ENCODE data around the gene XCR1. TPM values are rescaled to one million over a fixed set of nuclear protein-coding genes. Genes with fewer than 3 reads are reported as not detected.

XCR1 gene
- total and polyA plus RNA-seq, 2 of the 8 experiments (the other 6 are each of a cell fraction or from before 2014, with no cell fraction given) = 0.53 TPM; not detected in 1

DNA sequence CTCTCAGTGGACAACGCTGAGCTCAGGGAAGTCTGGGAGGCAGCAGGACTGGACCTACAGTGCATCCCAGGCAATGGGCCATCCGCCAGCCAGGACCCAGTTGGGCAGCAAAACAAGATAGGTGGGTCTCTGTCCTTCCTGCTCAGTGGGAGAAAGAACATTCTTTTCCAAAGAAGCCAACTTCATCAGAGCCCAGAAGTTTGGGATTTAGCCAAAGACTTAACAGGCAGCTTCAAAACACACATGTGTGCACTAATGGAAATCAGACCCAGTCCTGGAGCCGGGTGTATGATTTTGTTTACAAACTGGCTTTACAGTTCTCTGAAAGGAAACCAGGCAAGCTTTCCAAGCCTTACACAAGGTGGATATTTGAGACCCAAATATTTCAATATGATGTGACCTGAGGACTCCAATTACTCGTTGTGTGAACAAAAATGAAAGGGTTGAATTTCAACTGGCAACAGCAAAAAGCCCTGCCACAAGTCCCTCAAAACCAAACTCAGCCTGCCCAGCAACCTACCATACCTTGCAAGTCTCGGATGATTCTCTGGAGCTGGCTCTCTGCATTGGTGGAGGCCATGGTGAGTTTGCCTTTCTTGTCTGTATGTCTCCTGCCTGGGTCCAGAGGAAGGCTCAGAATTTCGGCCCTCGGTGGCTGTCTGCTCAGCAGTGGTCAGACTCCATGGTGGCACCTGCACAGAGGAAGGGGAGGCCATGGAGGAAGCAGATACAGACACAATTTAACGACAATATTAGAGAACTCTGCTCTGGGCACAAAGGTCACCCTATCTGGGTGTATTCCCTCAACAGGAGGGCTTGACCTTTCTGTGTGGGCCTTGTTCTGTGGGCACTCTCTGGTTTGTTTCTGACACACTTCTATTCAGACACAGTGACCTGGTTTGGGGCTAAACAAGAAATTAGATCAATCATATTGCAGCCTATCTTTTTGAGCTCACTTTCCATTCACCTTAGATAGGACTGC, 42.7 kb downstream of the XCR1 start:
- H4K5ac ChIP-seq (ENCODE audit: insufficient read length, low read depth, low read length) = no peak overlapping the region
- peaks cover 0 to 6% of the 10 kb centered on the region in 2 experiments for H4K20me1 ChIP-seq (replicated peaks in 1 of 2; ENCODE audit: control insufficient read depth in 1 of 2, insufficient read depth in 2 of 2, low read length in 2 of 2)
- H2BK20ac ChIP-seq (ENCODE audit: low read length) = no peak overlapping the region
- H4K8ac ChIP-seq (ENCODE audit: extremely low read depth, insufficient read depth, low read length) = no peak overlapping the region
- H3K27me3 ChIP-seq (replicated peaks in 1 of 4; ENCODE audit: control insufficient read depth in 3 of 4, extremely low read depth in 1 of 4, insufficient read depth in 3 of 4, low read length in 3 of 4) = no peaks in the 10 kb centered on the region
- no peak overlapping the region for H3K18ac ChIP-seq (ENCODE audit: extremely low read depth, low read length)
- no peak overlapping the region for H2AK5ac ChIP-seq (ENCODE audit: low read depth, low read length)
- no peak overlapping the region for H2BK15ac ChIP-seq (ENCODE audit: low read length)
- 89% methylated on average over 8 of the region's 8 CpGs; no CpG with 5 or more reads in 1 of the 2 experiments for WGBS, 2 experiments (ENCODE audit: extremely low coverage in 1 of 2, insufficient coverage in 1 of 2, insufficient read length in 1 of 2, insufficient replicate concordance in 2 of 2, low coverage in 1 of 2, low lambda C conversion rate in 2 of 2, missing lambda C conversion rate in 1 of 2)
- H3K79me1 ChIP-seq (ENCODE audit: low read depth, low read length) = peaks cover 8% of the 10 kb centered on the region
- no peak overlapping the region for H3K9ac ChIP-seq (replicated peaks in 1 of 4; ENCODE audit: extremely low read depth in 1 of 4, low read depth in 3 of 4, low read length in 3 of 4)
- no peak overlapping the region for H2BK12ac ChIP-seq (ENCODE audit: low read depth, low read length)
- peaks cover 9 to 43% (median 33%) of the 10 kb centered on the region in 4 experiments for H3K36me3 ChIP-seq (ENCODE audit: control insufficient read depth in 2 of 4, insufficient read depth in 4 of 4, low read length in 3 of 4)
- H3K27ac ChIP-seq (ENCODE audit: low read depth, low read length) = no peak overlapping the region
- H4K91ac ChIP-seq (replicated peaks; ENCODE audit: insufficient read length, low read length) = no peak overlapping the region
- no peak for DNase-seq (ENCODE audit: low read depth in 1 of 2, low spot score in 2 of 2)
- peaks cover 0 to 41% of the 10 kb centered on the region in 2 experiments; a peak in 2 of 4 replicates for H3K79me2 ChIP-seq (ENCODE audit: control insufficient read depth in 1 of 2, insufficient read depth in 2 of 2, low read length in 2 of 2)
- no peak overlapping the region for H2AFZ ChIP-seq (ENCODE audit: low read length)
- no peak overlapping the region for H3K4me2 ChIP-seq (ENCODE audit: insufficient read depth in 1 of 2, low read depth in 2 of 2, low read length in 2 of 2)
- no peak overlapping the region for H3K56ac ChIP-seq (replicated peaks; ENCODE audit: insufficient read length, low read depth, low read length)
- no peaks in the 10 kb centered on the region for H3K23me2 ChIP-seq (ENCODE audit: low read depth, low read length)
- H3K9me3 ChIP-seq (ENCODE audit: insufficient read depth in 2 of 2, low read depth in 1 of 2, low read length in 1 of 2) = no peaks in the 10 kb centered on the region
- CTCF ChIA-PET (ENCODE audit: partially characterized antibody) = interaction anchor here (0.6 to 1.7 kb wide), 6 partner anchors 10 to 128 kb away, joined by 3 to 4 read pairs (median 3); no protein-coding TSS in a partner anchor
- no peak overlapping the region for H3K14ac ChIP-seq (ENCODE audit: insufficient read length)
- no peak overlapping the region for H3K4ac ChIP-seq (replicated peaks; ENCODE audit: insufficient read length, low read depth, low read length)
- no peak overlapping the region for H3K4me3 ChIP-seq (ENCODE audit: extremely low read depth in 1 of 4, insufficient read depth in 2 of 4, low read depth in 3 of 4, low read length in 4 of 4)
- POLR2A ChIA-PET (ENCODE audit: partially characterized antibody) = interaction anchor here (1.4 kb wide), 1 partner anchor 18 kb away, joined by 4 read pairs; no protein-coding TSS in a partner anchor
- no peak for FAIRE-seq
- H3K23ac ChIP-seq (ENCODE audit: insufficient read length) = no peak overlapping the region
- peaks cover 0 to 4% (median 2%) of the 10 kb centered on the region in 4 experiments; a peak in 3 of 7 replicates for H3K4me1 ChIP-seq (replicated peaks in 1 of 4; ENCODE audit: control insufficient read depth in 3 of 4, insufficient read depth in 4 of 4, low read length in 3 of 4)
- H2BK5ac ChIP-seq (ENCODE audit: low read depth, low read length) = no peak overlapping the region
- no peak overlapping the region for H2BK120ac ChIP-seq (replicated peaks; ENCODE audit: low read depth, low read length)
- TF ChIP-seq JUND (IDR thresholded peaks at IDR 0.05; ENCODE audit: low read length) = no peak
- TF ChIP-seq BCL11A (IDR thresholded peaks at IDR 0.05; ENCODE audit: low read depth in 2 of 2, low read length in 2 of 2) = no peak
- no peak for TF ChIP-seq JUN (IDR thresholded peaks at IDR 0.05; ENCODE audit: low read depth, low read length)
- no peak for TF ChIP-seq HDAC2 (IDR thresholded peaks at IDR 0.05; ENCODE audit: borderline replicate concordance in 1 of 2, low read depth in 2 of 2, low read length in 2 of 2)
- TF ChIP-seq TCF12 (IDR thresholded peaks at IDR 0.05; ENCODE audit: low read depth, low read length) = no peak
- no peak for TF ChIP-seq POU5F1 (IDR thresholded peaks at IDR 0.05; ENCODE audit: low read depth, low read length)
- TF ChIP-seq SUZ12 (IDR thresholded peaks at IDR 0.05; ENCODE audit: low read length) = no peak
- TF ChIP-seq, protein P1, sequence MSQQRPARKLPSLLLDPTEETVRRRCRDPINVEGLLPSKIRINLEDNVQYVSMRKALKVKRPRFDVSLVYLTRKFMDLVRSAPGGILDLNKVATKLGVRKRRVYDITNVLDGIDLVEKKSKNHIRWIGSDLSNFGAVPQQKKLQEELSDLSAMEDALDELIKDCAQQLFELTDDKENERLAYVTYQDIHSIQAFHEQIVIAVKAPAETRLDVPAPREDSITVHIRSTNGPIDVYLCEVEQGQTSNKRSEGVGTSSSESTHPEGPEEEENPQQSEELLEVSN (IDR thresholded peaks at IDR 0.05) = no peak

Measured in H1 (cell line).